Mammary epithelial cell (primary cell): ENCODE results near the gene RNASE8.

ENCODE experiments used
- CTCF ChIP-seq, 2 donors: IDR thresholded peaks in 1 of 2; conservative IDR thresholded peaks in 1 of 2; 2 replicates each; pipeline ENCODE4 v1.5.1; 2011 to 2012; ENCODE audit warnings: inconsistent platforms in 2 of 2, low read length in 2 of 2, mild to moderate bottlenecking in 2 of 2, control low read depth in 1 of 2, low read depth in 1 of 2; ENCODE audit not compliant: insufficient read depth in 1 of 2; ENCODE audit errors: extremely low read depth in 1 of 2
- EZH2 ChIP-seq: IDR thresholded peaks from 2 replicates; pipeline ENCODE4 v1.6.1; 2012; ENCODE audit warnings: low read length, inconsistent platforms, borderline replicate concordance

- TF ChIP-seq CTCF (conservative IDR thresholded peaks at IDR 0.05 in 1 of 2, IDR thresholded peaks at IDR 0.05 in 1 of 2; ENCODE audit: extremely low read depth in 1 of 2, insufficient read depth in 1 of 2, low read depth in 1 of 2, low read length in 2 of 2) (no peak), EZH2 (no peak)
Measured at GRCh38 chr14:21081521-21082142, 24.0 kb downstream of the RNASE8 start.
